Measurements from ENCODE around the gene NUP188.

Gene NUP188

GRCh38 chr9:128933731-128934130 lies 13.8 kb upstream of the NUP188 start:
- Histone ChIP-seq H3K9me3 (ENCODE audit: control insufficient read depth, insufficient read depth, low read length) (no peaks in the 10 kb centered on the region), H3K79me2 (ENCODE audit: control insufficient read depth, low read length) (no peaks in the 10 kb centered on the region), H3K4me2 (ENCODE audit: low read length) (no peak overlapping the region), H3K36me3 (ENCODE audit: control insufficient read depth, low read length) (no peaks in the 10 kb centered on the region; the same call in 1 of the 2 replicates), H3K9me2 (replicated peaks; ENCODE audit: control insufficient read depth, low read length) (no peaks in the 10 kb centered on the region), H3K27me3 (ENCODE audit: control insufficient read depth, low read length) (no peaks in the 10 kb centered on the region), H4K20me1 (ENCODE audit: control insufficient read depth, insufficient read depth, low read depth, low read length) (no peaks in the 10 kb centered on the region), H3F3A (ENCODE audit: control insufficient read depth, insufficient read depth) (no peaks in the 10 kb centered on the region), H3K4me3 (ENCODE audit: low read length) (no peak overlapping the region), H3K27ac (ENCODE audit: low read depth, low read length) (no peak overlapping the region), H3K4me1 (ENCODE audit: control insufficient read depth, low read length) (no peaks in the 10 kb centered on the region)
- no peak for TF ChIP-seq EZH2phosphoT487 (IDR thresholded peaks at IDR 0.05; ENCODE audit: borderline replicate concordance, low read length)
- TF ChIP-seq, protein P1, sequence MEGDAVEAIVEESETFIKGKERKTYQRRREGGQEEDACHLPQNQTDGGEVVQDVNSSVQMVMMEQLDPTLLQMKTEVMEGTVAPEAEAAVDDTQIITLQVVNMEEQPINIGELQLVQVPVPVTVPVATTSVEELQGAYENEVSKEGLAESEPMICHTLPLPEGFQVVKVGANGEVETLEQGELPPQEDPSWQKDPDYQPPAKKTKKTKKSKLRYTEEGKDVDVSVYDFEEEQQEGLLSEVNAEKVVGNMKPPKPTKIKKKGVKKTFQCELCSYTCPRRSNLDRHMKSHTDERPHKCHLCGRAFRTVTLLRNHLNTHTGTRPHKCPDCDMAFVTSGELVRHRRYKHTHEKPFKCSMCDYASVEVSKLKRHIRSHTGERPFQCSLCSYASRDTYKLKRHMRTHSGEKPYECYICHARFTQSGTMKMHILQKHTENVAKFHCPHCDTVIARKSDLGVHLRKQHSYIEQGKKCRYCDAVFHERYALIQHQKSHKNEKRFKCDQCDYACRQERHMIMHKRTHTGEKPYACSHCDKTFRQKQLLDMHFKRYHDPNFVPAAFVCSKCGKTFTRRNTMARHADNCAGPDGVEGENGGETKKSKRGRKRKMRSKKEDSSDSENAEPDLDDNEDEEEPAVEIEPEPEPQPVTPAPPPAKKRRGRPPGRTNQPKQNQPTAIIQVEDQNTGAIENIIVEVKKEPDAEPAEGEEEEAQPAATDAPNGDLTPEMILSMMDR (IDR thresholded peaks at IDR 0.05; ENCODE audit: low read depth, low read length, poor library complexity, severe bottlenecking) = no peak

- Histone ChIP-seq H3K9me2 (replicated peaks; ENCODE audit: control insufficient read depth, low read length) (no peaks in the 10 kb centered on the region), H4K20me1 (ENCODE audit: control insufficient read depth, insufficient read depth, low read depth, low read length) (no peaks in the 10 kb centered on the region)
Measured at GRCh38 chr9:128936171-128936865, 11.2 kb upstream of the NUP188 start.

GRCh38 chr9:128937310-128938165 lies 10.0 kb upstream of the NUP188 start:
- TF ChIP-seq, protein P1 (IDR thresholded peaks at IDR 0.05; ENCODE audit: low read depth, low read length, poor library complexity, severe bottlenecking) = no peak
- no peak for TF ChIP-seq EZH2phosphoT487 (IDR thresholded peaks at IDR 0.05; ENCODE audit: borderline replicate concordance, low read length)

More at GRCh38 chr9:128936171-128936865, 11.2 kb upstream of the NUP188 start:
- Histone ChIP-seq H3K4me1 (ENCODE audit: control insufficient read depth, low read length) (no peaks in the 10 kb centered on the region), H3K4me3 (ENCODE audit: low read length) (no peak overlapping the region), H3K4me2 (ENCODE audit: low read length) (no peak overlapping the region), H3K9me3 (ENCODE audit: control insufficient read depth, insufficient read depth, low read length) (no peaks in the 10 kb centered on the region), H3K79me2 (ENCODE audit: control insufficient read depth, low read length) (no peaks in the 10 kb centered on the region), H3K27ac (ENCODE audit: low read depth, low read length) (no peak overlapping the region), H3K27me3 (ENCODE audit: control insufficient read depth, low read length) (no peaks in the 10 kb centered on the region), H3F3A (ENCODE audit: control insufficient read depth, insufficient read depth) (no peaks in the 10 kb centered on the region), H3K36me3 (ENCODE audit: control insufficient read depth, low read length) (no peaks in the 10 kb centered on the region; the same call in 1 of the 2 replicates)
- TF ChIP-seq, protein P1 (IDR thresholded peaks at IDR 0.05; ENCODE audit: low read depth, low read length, poor library complexity, severe bottlenecking) = no peak
- TF ChIP-seq EZH2phosphoT487 (IDR thresholded peaks at IDR 0.05; ENCODE audit: borderline replicate concordance, low read length) = no peak

More at GRCh38 chr9:128937310-128938165, 10.0 kb upstream of the NUP188 start:
- no peaks in the 10 kb centered on the region for H3K9me2 ChIP-seq (replicated peaks; ENCODE audit: control insufficient read depth, low read length)
- H3K27ac ChIP-seq (ENCODE audit: low read depth, low read length) = no peak overlapping the region
- H3K4me2 ChIP-seq (ENCODE audit: low read length) = no peak overlapping the region
- H3K4me1 ChIP-seq (ENCODE audit: control insufficient read depth, low read length) = no peaks in the 10 kb centered on the region
- H3F3A ChIP-seq (ENCODE audit: control insufficient read depth, insufficient read depth) = no peaks in the 10 kb centered on the region
- H3K79me2 ChIP-seq (ENCODE audit: control insufficient read depth, low read length) = no peaks in the 10 kb centered on the region
- no peaks in the 10 kb centered on the region; the same call in 1 of the 2 replicates for H3K36me3 ChIP-seq (ENCODE audit: control insufficient read depth, low read length)
- H3K27me3 ChIP-seq (ENCODE audit: control insufficient read depth, low read length) = no peaks in the 10 kb centered on the region
- no peaks in the 10 kb centered on the region for H3K9me3 ChIP-seq (ENCODE audit: control insufficient read depth, insufficient read depth, low read length)
- H3K4me3 ChIP-seq (ENCODE audit: low read length) = no peak overlapping the region
- H4K20me1 ChIP-seq (ENCODE audit: control insufficient read depth, insufficient read depth, low read depth, low read length) = no peaks in the 10 kb centered on the region

All from DOHH2 (cell line).